Gastroesophageal sphincter (tissue), 4 donors: ENCODE measurements around the gene ISG15. TPM values are rescaled to one million over a fixed set of nuclear protein-coding genes. Genes with fewer than 3 reads are reported as not detected.
A peak's percentile ranks its signal among the peaks of the same experiment; 100 is the strongest.
"Not testable (repeated sequence)": the region's sequence is repeated elsewhere in the genome, so short reads cannot be mapped to it uniquely, and the experiment has no call there.

Experiments
- ATAC-seq: fragments of 150-250 bp; one replicate; pipeline ENCODE4 v1.9.1; 2016; ENCODE audit warnings: mild to moderate bottlenecking, moderate library complexity
- H3K27ac ChIP-seq, 4 donors: fragments of 200-600 bp; sonication (generic) in 3 of 4; 1 replicate in 3 of 4; 2 replicates in 1 of 4; pipeline ENCODE4 v1.5.1; 2016 to 2019
- H3K27me3 ChIP-seq: fragments of 200-600 bp; sonication (generic); one replicate; pipeline ENCODE4 v1.5.1; 2019
- H3K36me3 ChIP-seq, 2 donors: fragments of 200-600 bp; sonication (generic); one replicate each; pipeline ENCODE4 v1.5.1; 2019; ENCODE audit warnings: control low read depth in 1 of 2
- H3K4me1 ChIP-seq, 3 donors: fragments of 200-600 bp; sonication (generic); 1 replicate in 2 of 3; 2 replicates in 1 of 3; pipeline ENCODE4 v1.5.1; 2016 to 2019; ENCODE audit warnings: control low read depth in 2 of 3
- H3K4me3 ChIP-seq, 2 donors: fragments of 200-600 bp; sonication (generic); one replicate each; pipeline ENCODE4 v1.5.1; 2019; ENCODE audit warnings: mild to moderate bottlenecking in 1 of 2, moderate library complexity in 1 of 2
- H3K9me3 ChIP-seq, 3 donors: fragments of 200-600 bp; sonication (generic); one replicate each; pipeline ENCODE4 v1.5.1; 2017 to 2019; ENCODE audit warnings: control low read depth in 2 of 3
- CTCF ChIP-seq, 4 experiments: fragments of 200-600 bp in 2 of 4; fragments of 450-650 bp in 2 of 4; sonication (generic) in 1 of 4; IDR thresholded peaks; one replicate each; pipeline ENCODE4 v1.5.1; 2017 to 2019; ENCODE audit warnings: antibody characterized with exemption in 4 of 4, mild to moderate bottlenecking in 2 of 4, moderate library complexity in 2 of 4
- EP300 ChIP-seq: sonication (generic); formaldehyde crosslinking; IDR thresholded peaks from one replicate; pipeline ENCODE4 v1.6.1; 2017; ENCODE audit warnings: antibody characterized with exemption, mild to moderate bottlenecking
- POLR2A ChIP-seq, 2 donors: fragments of 450-650 bp; IDR thresholded peaks; one replicate each; pipeline ENCODE4 v1.6.1; 2017; ENCODE audit warnings: antibody characterized with exemption in 2 of 2, mild to moderate bottlenecking in 2 of 2, moderate library complexity in 1 of 2
- POLR2AphosphoS5 ChIP-seq: sonication (generic); formaldehyde crosslinking; IDR thresholded peaks from one replicate; pipeline ENCODE4 v1.6.1; 2017; ENCODE audit warnings: antibody characterized with exemption
- WGBS, 2 donors: methylation state at CpG; one replicate each; pipeline ENCODE4 v1.1.5; 2018; ENCODE audit warnings: low coverage in 1 of 2; 5-methylcytosine and 5-hydroxymethylcytosine counted together
- total RNA-seq, 4 donors: library from RNA; depleted of rRNA; stranded (reverse); fragments of >200 nt; gene quantifications; one replicate each; pipeline ENCODE4 v1.1.0, GENCODE V29; 2016

ISG15 gene
- total RNA-seq, 4 donors from 2014 or later = 26.9 to 56.2 (median 45.9) TPM

GRCh38 chr1:983798-984475 lies 29.4 kb upstream of the ISG15 start:
- WGBS, 2 donors = 31% methylated on average over 3 of the region's 29 CpGs; no CpG with 5 or more reads in 1 of the 2 donors
- H3K27ac ChIP-seq = no peak overlapping the region
- no peaks in the 10 kb centered on the region for H3K36me3 ChIP-seq
- peaks cover 0 to 8% (median 3%) of the 10 kb centered on the region in 3 donors for H3K4me1 ChIP-seq
- H3K9me3 ChIP-seq = no peaks in the 10 kb centered on the region
- peak overlapping the region in 1 of 2 donors; percentile 24 for H3K4me3 ChIP-seq
- TF ChIP-seq CTCF (IDR thresholded peaks at IDR 0.05) (peak in 3 of 4 experiments; percentile 44 to 100 (median 64)), POLR2A (IDR thresholded peaks at IDR 0.05) (no peak), EP300 (no peak), POLR2AphosphoS5 (no peak)
- ATAC-seq = peak; percentile 61
- H3K27me3 ChIP-seq = peaks cover 60% of the 10 kb centered on the region

DNA sequence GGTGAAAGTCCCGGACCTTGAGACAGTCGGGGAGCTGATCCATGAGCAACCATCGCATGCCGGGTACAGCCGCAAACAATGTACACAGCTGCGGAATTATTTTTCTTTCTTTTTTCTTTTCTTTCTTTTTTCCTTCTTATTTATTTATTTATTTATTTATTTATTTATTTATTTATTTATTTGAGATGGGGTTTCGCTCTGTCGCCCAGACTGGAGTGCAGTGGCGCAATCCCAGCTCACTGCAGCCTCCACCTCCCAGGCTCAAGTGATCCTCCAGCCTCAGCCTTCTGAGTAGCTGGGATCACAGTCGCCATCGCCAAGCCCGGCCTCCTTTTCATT lies 28.9 kb upstream of the ISG15 start:
- H3K4me1 ChIP-seq = peaks cover 0 to 8% (median 3%) of the 10 kb centered on the region in 3 donors
- WGBS, 2 donors = 50 to 56% methylated on average over 3 to 9 of the region's 12 CpGs
- H3K36me3 ChIP-seq = no peaks in the 10 kb centered on the region
- H3K9me3 ChIP-seq = no peaks in the 10 kb centered on the region
- no peak for ATAC-seq
- TF ChIP-seq CTCF (IDR thresholded peaks at IDR 0.05) (no peak), EP300 (no peak), POLR2A (IDR thresholded peaks at IDR 0.05) (no peak), POLR2AphosphoS5 (no peak)
- no peak overlapping the region for H3K27ac ChIP-seq
- H3K27me3 ChIP-seq = peaks cover 60% of the 10 kb centered on the region
- peak overlapping the region in 1 of 2 donors; percentile 24 for H3K4me3 ChIP-seq

GRCh38 chr1:985126-985525 lies 28.2 kb upstream of the ISG15 start:
- peaks cover 0 to 8% (median 3%) of the 10 kb centered on the region in 3 donors for H3K4me1 ChIP-seq
- peaks cover 58% of the 10 kb centered on the region for H3K27me3 ChIP-seq
- no peaks in the 10 kb centered on the region for H3K36me3 ChIP-seq
- H3K4me3 ChIP-seq = no peak overlapping the region
- no peak for ATAC-seq
- 65% methylated on average over 12 of the region's 13 CpGs; no CpG with 5 or more reads in 1 of the 2 donors for WGBS, 2 donors
- H3K27ac ChIP-seq = no peak overlapping the region
- H3K9me3 ChIP-seq = no peaks in the 10 kb centered on the region
- TF ChIP-seq CTCF (IDR thresholded peaks at IDR 0.05) (no peak), EP300 (no peak), POLR2AphosphoS5 (no peak), POLR2A (IDR thresholded peaks at IDR 0.05) (no peak)

- H3K27ac ChIP-seq, H3K4me1 ChIP-seq, H3K36me3 ChIP-seq, ATAC-seq, H3K4me3 ChIP-seq: not testable (repeated sequence)
- WGBS, 2 donors = 80 to 95% methylated on average over 4 to 5 of the region's 5 CpGs
- Histone ChIP-seq H3K9me3 (peaks cover 0 to 17% (median 0%) of the 10 kb centered on the region in 3 donors), H3K27me3 (peaks cover 38% of the 10 kb centered on the region)
Measured at GRCh38 chr1:988061-988460, 25.2 kb upstream of the ISG15 start.

GRCh38 chr1:991275-991674 lies 22.0 kb upstream of the ISG15 start:
- not testable (repeated sequence) for H3K4me3 ChIP-seq, H3K27me3 ChIP-seq, H3K27ac ChIP-seq, ATAC-seq, H3K4me1 ChIP-seq, H3K36me3 ChIP-seq
- WGBS, 2 donors = 79 to 97% methylated on average over 5 of the region's 6 CpGs
- peaks cover 0 to 17% (median 0%) of the 10 kb centered on the region in 3 donors for H3K9me3 ChIP-seq

DNA sequence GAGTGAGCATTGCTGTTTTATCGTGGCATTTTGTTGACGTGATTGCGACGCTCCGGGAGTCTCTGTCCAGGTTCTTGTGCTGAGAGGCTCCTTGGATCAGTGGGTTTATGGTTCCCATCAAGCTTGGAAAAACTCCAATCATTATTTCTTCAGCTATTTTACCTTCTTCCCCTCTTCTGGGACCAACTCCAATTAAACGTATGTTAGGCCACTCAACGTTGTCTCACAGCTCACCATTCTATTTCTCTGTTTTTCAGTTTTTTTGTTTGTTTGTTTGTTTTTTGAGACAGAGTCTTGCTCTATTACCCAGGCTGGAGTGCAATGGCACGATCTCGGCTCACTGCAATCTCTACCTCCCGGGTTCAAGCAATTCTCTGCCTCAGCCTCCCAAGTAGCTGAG lies 21.4 kb upstream of the ISG15 start:
- H3K27ac ChIP-seq = no peak overlapping the region
- no peak for TF ChIP-seq EP300
- TF ChIP-seq POLR2AphosphoS5 = no peak
- TF ChIP-seq CTCF (IDR thresholded peaks at IDR 0.05) = no peak
- no peak for TF ChIP-seq POLR2A (IDR thresholded peaks at IDR 0.05)
- no peaks in the 10 kb centered on the region for H3K36me3 ChIP-seq
- H3K4me3 ChIP-seq = no peak overlapping the region
- WGBS, 2 donors = 88 to 100% methylated on average over 6 to 10 of the region's 10 CpGs
- no peak for ATAC-seq
- peaks cover 11% of the 10 kb centered on the region for H3K27me3 ChIP-seq
- H3K9me3 ChIP-seq = peaks cover 0 to 17% (median 0%) of the 10 kb centered on the region in 3 donors
- no peaks in the 10 kb centered on the region for H3K4me1 ChIP-seq
